CD4-positive, alpha-beta T cell treated with Interleukin-6 at 100 ng/mL for 8 hours (primary cell): ENCODE results near the gene TEC.
A peak's percentile ranks its signal among the peaks of the same experiment; 100 is the strongest.

Source experiments
- DNase-seq: peaks from one replicate; pipeline ENCODE4 v3.0.0-alpha.2; 2020; ENCODE audit warnings: mixed read lengths, low spot score

TEC gene

GRCh38 chr4:48122756-48123155 is 146.9 kb downstream of the TEC start:
- DNase-seq: no peak

GRCh38 chr4:48121180-48121579 is 148.5 kb downstream of the TEC start:
- DNase-seq: no peak

DNA sequence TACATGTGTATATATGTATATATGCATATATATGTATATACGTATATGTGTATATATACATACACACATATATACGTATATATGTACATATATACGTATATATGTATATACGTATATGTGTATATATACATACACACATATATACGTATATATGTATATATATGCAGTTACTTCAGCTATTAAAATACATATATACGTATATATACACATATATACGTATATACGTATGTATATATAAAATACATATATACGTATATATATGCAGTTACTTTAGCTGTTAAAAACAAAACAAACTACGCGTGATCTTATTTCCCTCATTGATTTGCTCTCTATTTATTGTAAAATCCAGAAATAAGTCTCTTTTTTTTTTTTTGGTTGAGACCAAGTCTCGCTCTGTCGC is 149.5 kb downstream of the TEC start:
- no peak for DNase-seq

DNA sequence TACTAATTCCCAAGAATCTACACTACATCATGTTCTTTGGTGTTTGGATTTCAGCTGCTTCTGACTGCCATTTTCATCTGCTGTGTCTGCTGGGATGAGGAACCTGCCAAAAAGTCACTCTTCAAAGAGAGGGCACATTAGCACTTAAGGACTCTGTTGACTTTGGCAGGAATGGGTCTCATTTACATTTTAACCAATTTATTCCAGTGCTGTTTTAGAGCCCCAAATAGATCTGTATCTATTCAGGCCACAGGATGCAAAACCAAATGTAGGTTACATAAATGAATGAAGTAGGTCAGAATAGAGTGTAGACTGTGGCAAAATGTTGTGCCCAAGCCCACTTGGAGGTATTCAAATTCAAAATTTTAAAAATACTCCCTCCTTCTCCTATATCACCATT is 150.0 kb downstream of the TEC start:
- no peak for DNase-seq

- DNase-seq: no peak
These were observed 151.6 kb downstream of the TEC start for GRCh38 chr4:48118081-48118480.

DNA sequence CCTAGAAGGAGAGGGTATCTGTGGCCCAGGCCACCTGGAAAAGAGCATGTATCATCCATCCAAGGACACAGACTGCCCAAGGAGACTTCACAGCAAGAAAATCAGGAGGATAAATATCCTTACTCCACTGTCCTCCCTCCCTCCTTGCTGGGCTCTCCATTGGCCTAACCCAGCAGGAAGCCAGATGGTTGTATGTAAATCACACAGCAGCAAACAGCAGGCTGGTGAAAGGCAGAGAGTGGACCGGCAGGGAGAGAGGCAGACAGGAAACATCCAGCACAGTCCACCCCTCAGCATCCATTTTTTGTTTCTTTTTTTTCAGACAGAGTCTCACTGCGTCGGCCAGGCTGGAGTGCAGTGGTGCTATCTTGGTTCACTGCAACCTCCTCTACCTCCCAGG is 153.1 kb downstream of the TEC start:
- no peak for DNase-seq

DNA sequence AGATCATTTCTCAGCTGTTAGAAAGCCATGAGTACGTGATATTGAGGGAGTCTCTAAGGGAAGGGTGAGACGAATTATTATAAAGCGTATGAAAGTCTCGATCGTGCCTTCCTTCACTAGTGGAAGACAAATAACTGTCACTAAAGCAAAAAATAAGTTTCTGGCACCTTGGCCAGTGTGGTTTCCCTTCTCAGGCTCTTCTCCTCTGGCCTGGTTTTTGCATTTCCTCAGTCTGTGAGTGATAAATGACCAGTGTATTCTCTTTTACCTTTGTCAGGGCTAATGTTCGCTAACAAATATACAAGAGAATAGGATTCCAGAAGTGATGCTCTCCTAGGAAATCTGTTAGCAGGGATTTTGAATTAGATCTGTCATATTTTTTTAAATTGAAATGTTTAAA is 155.2 kb downstream of the TEC start:
- DNase-seq: no peak

DNA sequence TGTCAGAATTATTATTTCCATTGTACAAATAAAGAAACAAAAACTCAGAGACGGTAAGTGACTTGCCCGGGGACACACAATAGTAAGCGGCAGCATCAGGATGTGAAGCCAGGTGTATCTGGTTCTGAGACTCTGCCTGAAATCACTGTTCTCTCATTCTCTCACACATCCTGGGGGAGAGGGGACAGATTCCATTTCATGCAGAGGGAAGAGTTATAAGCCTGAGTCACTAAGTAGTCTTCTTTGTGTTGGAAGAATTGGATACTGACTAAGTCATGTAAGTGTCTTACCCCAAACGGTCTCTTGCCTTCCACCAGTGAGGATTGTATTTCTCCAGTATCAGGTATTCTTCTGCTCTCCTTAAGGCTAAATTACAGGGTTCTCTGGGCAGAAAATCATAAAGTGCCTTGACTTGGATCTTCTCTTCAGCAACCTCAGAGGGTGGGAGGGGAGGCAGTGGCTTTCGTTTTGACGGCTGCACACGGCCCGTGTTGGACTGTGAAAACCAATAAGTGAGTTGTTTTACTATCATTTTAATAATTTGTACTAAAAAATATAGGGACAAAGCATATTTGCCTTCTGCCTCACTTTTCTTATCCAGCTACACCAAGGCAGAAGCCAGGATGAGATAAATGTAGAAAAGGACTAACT is 157.5 kb downstream of the TEC start:
- DNase-seq: no peak

DNA sequence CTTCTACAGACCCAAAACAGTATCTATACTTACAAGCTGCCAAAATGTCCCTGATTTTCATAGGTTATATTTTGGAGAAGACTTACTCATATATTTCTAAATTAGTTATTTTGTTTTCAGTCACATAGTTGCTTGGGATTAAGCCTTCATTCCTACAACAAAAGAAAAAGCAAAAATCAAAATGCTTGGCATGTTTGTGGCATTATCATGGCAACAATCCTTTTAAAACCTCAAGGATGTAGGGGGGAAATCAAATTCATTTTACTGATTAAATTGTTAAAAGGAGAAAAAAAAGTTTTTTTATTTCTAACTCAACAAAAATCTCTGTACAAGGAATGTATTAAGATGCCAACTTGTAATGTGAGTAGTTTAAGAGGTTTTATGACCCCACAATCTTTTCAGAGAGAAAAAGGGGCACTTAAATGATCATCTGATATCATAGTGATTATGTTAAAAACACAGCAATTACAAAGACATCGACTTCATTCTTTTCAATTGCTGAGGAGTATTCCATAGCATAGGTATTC is 159.1 kb downstream of the TEC start:
- no peak for DNase-seq

- peak; percentile 51 for DNase-seq
These were observed 160.0 kb downstream of the TEC start for GRCh38 chr4:48109413-48110263.

- DNase-seq: no peak
These were observed 161.1 kb downstream of the TEC start for GRCh38 chr4:48108309-48109073.

DNA sequence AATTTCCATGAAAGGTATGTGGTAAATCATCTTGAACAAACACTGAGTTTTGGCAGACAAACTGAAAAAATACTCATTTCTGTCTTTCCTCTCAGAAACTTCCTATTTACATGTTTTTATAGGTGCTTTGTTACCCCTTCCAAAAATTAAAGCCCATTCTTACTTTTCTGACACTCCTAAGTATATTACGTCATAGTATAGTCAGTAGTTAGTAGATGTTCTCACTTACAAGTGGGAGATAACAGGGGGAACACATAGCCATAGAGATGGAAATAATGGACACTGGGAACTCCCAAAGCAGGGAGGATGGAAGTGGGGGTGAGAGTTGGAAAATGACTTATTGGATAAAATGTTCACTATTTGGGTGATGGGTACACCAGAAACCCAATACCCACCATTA is 164.4 kb downstream of the TEC start:
- DNase-seq: no peak

DNA sequence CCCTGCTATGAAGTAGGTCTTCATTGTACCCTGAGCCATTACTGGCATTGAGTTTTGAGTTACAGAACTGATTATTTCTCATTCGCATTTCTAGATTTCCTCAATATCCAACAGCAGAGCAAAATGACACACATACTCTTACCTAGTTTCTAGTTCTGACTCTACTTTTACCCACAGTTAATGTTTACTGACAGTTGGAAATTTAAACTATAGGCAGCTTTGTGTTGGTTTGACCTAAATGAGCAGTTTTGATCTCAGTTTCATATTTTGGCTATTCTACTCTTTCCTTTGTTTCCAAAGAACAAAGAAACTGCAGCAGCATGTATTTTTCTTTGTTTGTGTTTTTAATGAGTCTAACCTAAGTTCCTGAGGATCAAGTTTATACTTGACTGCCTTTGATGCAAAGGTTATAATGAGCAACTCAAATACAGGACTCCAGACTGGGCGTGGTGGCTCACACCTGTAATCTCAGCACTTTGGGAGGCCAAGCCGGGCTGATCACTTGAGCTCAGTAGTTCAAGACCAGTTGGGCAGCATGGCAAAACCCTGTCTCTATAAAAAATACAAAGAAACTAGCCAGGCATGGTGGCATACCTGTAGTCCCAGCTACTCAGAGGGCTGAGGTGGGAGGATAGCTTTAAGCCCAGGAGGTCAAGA is 166.0 kb downstream of the TEC start:
- DNase-seq: no peak

DNA sequence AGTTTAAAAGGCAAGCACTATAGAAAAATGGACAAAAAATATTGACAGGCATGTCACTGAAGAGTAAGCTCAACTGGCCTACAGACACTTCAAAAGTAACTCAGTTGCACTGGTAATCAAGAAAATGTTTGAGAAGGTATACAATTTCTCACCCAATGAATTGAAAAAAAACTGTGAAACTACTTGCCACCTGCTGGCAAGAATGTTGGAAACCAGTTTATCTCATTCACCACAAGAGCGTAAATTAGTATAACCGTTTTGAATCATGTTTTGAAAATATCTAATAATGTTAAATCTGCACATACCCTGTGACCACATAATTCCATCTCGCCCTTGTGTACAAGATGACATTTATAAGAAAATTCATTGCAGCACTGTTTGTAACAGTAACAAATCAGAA is 167.3 kb downstream of the TEC start:
- DNase-seq: no peak

DNA sequence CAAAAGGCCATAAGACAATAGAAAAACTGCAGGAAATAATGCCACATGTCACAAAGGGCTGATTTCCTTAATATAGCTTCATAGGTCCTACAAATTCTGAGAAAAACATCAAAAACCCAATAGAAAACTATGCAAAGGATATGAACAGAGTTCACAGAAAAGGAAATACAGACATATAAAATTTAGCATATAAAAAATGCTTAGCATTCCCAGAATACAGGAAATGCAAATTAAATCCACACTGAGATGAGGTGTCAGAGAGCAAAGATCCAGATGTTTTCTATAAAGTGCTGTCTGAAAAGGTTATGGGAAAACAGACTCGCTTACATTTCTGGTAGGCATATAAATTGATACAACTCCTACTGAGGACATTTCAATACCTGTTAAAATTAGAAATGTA is 169.4 kb downstream of the TEC start:
- DNase-seq: no peak

- no peak for DNase-seq
These were observed 174.2 kb downstream of the TEC start for GRCh38 chr4:48095441-48095840.

- DNase-seq: no peak
These were observed 175.6 kb downstream of the TEC start for GRCh38 chr4:48093991-48094416.

DNA sequence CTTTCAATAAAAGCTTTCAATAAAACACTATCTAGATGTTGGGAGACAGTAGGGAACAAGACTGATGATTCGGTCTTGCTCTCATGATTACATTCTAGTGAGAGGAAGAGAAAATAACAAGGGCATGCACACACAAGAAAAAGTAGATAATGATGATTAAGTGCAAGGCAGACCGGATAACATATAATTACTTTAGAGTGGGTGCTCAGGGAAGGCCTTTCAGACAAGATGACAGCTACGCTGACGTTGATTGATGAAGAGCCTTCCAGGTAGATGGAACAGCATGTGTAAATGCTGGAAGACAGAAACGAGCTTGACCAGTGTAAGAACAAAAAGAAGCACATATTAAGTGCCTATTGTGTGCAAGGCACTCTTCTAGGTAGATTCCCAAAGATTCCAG is 179.0 kb downstream of the TEC start:
- DNase-seq: no peak

- DNase-seq: no peak
These were observed 183.6 kb downstream of the TEC start for GRCh38 chr4:48085821-48086589.
